C4-2B (cell line): ENCODE results near the gene OSTF1.
A peak's percentile ranks its signal among the peaks of the same experiment; 100 is the strongest.

Source experiments
- H3K27ac ChIP-seq: fragments of 450-650 bp; 2 replicates; pipeline ENCODE4 v1.5.1; 2017
- ZFX ChIP-seq: fragments of 450-650 bp; IDR thresholded peaks from 2 replicates; pipeline ENCODE4 v1.6.1; 2017
- TF ChIP-seq, protein P1 (sequence below): fragments of 450-650 bp; conservative IDR thresholded peaks from 2 replicates; pipeline ENCODE4 v1.5.1; 2017; ENCODE audit warnings: mild to moderate bottlenecking

Gene OSTF1

DNA sequence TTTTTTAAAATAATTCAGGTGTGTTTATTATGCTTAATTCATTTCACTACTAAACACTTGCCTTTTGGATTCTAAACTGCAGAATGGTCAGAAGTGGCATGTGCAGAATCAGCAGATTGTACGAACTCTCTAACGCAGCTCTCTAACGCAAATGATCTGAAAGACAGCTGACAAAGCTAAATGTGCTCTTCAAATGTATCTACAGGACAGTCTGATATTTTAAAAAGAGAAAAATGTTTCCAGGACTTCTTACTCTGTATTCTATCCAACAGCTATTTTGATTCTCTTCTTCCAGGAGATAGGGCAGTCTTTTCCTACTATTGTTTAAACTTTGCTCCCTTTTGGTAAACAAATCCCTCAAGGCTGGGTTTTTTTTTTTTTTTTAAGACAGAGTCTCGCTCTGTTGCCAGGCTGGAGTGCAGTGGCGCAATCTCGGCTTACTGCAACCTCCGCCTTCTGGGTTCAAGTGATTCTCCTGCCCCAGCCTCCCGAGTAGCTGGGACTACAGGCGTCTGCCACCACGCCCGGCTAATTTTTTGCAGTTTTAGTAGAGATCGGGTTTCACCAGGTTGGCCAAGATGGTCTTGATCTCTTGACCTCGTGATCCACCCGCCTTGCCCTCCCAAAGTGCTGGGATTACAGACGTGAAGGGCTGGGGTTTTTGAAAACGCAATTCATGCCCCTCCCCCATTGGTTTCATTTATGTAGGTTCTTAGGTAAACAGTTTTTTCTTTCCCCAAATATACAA lies 1.6 kb upstream of the OSTF1 start:
- peak overlapping the region; percentile 82 for H3K27ac ChIP-seq
- TF ChIP-seq, protein P1, sequence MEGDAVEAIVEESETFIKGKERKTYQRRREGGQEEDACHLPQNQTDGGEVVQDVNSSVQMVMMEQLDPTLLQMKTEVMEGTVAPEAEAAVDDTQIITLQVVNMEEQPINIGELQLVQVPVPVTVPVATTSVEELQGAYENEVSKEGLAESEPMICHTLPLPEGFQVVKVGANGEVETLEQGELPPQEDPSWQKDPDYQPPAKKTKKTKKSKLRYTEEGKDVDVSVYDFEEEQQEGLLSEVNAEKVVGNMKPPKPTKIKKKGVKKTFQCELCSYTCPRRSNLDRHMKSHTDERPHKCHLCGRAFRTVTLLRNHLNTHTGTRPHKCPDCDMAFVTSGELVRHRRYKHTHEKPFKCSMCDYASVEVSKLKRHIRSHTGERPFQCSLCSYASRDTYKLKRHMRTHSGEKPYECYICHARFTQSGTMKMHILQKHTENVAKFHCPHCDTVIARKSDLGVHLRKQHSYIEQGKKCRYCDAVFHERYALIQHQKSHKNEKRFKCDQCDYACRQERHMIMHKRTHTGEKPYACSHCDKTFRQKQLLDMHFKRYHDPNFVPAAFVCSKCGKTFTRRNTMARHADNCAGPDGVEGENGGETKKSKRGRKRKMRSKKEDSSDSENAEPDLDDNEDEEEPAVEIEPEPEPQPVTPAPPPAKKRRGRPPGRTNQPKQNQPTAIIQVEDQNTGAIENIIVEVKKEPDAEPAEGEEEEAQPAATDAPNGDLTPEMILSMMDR = no peak
- no peak for TF ChIP-seq ZFX

DNA sequence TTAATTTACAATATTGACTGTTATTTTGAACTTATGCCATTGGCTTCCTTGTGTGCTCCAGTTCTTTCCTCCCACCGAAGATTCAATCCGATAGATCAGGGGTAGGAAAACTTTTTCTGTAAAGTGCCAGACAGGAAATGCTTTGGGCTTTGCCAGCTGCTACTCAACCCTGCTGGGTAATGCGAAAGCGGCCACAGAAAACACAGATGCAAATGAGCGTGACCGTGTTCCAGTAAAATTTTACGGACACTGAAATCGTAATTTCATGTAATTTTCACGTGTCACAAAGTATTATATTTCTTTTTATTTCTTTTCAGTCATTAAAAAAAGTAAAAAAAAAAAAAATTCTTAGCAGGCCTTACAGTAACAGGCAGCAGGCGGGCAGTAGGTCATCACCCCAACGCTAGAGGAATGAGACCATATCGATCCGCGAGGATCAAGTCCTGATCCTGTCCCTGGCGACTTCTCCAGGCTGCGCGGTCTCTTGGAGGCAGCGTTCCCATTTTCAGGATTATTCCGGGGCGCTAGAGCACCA lies 958 bp upstream of the OSTF1 start:
- TF ChIP-seq ZFX = peak; percentile 51; the same call in 1 of the 2 replicates
- TF ChIP-seq, protein P1 = peak; percentile 12
- H3K27ac ChIP-seq = peak overlapping the region; percentile 82

DNA sequence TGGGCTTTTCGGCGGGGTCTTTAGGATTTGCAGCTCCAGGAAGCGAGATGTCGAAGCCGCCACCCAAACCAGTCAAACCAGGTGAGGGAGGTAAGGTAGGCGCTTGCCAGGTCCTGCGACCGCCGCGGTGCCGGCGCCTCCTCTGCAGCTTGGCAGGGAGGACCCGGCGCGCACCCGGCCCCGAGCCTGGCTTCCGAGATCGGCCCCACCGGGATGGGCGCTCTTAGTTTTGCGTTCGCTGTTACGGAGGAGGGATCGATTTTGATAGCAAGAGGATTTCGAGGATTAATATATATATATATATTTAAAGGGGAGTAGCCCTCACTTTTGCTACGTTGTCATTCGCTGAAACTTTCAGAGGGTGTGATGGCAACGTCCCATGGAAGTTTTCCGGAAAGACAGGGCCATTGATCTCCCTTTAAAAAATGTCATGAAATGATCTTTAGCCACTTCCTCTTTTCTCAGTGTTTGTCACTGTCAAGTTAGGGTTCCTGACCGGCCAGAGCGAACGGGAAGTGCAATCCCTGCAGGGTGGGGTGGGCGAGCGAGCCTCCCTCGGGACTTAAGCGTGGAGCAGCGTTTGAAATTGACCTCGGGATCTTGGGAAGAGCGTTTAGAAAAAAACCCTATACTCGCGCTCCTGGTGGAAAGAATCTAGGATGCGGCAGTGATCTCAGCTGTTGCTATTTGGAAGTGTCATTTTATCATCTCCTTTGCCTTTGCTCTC lies 495 bp downstream of the OSTF1 start:
- peak overlapping the region; percentile 82 for H3K27ac ChIP-seq
- TF ChIP-seq, protein P1 = 0 out of 2 replicates have a peak, but pooled peaks have one; percentile 13
- TF ChIP-seq ZFX = no peak

DNA sequence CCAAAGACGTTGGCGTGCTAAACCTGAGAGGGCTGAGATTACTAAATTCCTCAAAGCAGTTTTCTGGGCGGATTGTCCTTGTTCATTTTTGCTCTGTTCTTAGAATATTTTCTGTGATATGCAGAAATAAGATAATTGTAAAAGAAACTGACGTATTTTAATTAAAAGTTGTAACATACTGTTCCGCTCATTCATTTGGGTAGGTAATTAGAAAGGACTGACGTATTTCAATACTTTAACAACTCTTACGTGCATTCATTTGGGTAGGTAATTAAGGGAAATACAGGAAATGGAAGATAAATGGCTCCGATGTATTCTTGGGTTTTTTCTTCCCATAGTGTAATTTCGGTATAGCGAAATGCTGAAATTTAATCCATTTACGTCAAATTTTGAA lies 1.1 kb downstream of the OSTF1 start:
- peak overlapping the region; percentile 82 for H3K27ac ChIP-seq
- TF ChIP-seq, protein P1 = peak; percentile 4; the same call in 1 of the 2 replicates
- TF ChIP-seq ZFX = no peak

DNA sequence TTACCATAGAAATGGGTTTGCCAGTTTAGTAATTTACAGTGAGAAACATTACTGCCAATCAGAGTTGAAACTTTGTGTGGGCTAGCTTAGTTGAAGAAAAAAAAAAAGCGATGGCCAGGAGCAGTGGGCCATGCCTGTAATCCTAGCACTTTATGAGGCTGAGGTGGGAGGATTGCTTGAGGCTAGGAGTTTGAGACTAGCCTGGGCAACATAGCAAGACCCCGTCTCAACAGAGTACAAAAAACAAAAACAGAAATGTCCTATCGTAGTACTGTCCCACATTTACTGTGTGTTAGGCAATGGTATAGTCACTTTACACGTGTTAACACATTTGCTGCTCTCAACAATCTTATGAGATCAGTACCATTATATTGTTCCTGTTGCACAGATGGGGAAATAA lies 2.3 kb downstream of the OSTF1 start:
- TF ChIP-seq ZFX = no peak
- TF ChIP-seq, protein P1 = no peak
- H3K27ac ChIP-seq = no peak overlapping the region

DNA sequence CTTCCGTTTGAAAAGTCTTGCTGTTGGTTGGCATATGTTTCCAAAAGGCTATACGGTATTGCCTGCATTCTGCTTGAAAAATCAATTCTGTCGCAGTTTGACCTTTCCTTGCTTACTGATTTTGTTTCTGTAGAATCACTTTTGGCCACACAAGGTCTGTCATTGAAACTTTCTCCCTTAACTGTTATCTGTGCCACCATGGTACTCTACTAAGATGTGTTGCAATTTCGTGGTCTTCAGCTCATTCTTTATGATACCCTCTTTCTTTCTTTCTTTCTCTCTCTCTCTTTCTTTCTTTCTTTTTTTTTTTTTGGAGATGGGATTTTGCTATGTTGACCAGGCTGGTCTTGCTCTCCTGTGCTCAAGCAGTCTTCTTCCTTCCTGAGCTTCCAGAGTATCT lies 4.5 kb downstream of the OSTF1 start:
- TF ChIP-seq, protein P1 = no peak
- no peak for TF ChIP-seq ZFX
- no peak overlapping the region for H3K27ac ChIP-seq

DNA sequence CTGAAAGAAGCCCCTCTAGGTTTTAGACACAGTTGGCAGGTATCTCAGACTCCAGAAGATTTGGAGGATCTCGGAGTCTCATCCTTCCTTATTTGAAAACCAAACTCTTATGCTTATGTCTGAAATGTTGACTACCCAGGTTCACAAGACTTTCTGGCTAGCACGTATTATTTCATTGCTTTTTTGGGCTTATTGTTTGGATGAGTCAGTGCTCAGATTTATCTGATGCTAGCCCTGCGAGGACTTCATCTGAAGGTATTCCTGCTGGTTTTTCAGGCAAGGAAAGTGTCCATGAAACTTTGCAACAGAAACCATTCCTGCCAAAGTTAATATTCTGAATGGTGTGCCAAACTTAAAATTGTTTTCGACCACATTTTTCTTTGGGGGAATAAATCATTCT lies 8.5 kb downstream of the OSTF1 start:
- TF ChIP-seq, protein P1 = no peak
- no peak for TF ChIP-seq ZFX
- no peak overlapping the region for H3K27ac ChIP-seq
